ENCODE measurements around the gene CALML4. TPM values are rescaled to one million over a fixed set of nuclear protein-coding genes. Genes with fewer than 3 reads are reported as not detected.
"Not testable (repeated sequence)": the region's sequence is repeated elsewhere in the genome, so short reads cannot be mapped to it uniquely, and the experiment has no call there.

The CALML4 gene
- total RNA-seq, 3 donors from 2014 or later (not counting 1 experiment from before 2014, with no cell fraction given) = 2.1 to 3.9 (median 3.7) TPM

- Histone ChIP-seq H3K4me3 (ENCODE audit: low read length) (no peak overlapping the region), H3K36me3 (ENCODE audit: control insufficient read depth, insufficient read depth, low read length) (peaks cover 4% of the 10 kb centered on the region), H3K9me3 (ENCODE audit: control insufficient read depth, insufficient read depth, low read length) (no peaks in the 10 kb centered on the region), H3K27ac (ENCODE audit: low read length) (no peak overlapping the region), H3K4me1 (ENCODE audit: control insufficient read depth, insufficient read depth, low read length) (peaks cover 12% of the 10 kb centered on the region), H3K27me3 (ENCODE audit: control insufficient read depth, insufficient read depth, low read length) (no peaks in the 10 kb centered on the region)
- H3K4me3 Mint-ChIP-seq = no peak overlapping the region
- peaks cover 5 to 12% of the 10 kb centered on the region in 2 donors for H3K4me1 Mint-ChIP-seq
- no peak overlapping the region for H3K27ac Mint-ChIP-seq
- intact Hi-C loops (cut with micrococcal nuclease) = no loop called here
- ATAC-seq (no peak), DNase-seq (no peak)
- no peaks in the 10 kb centered on the region for H3K36me3 Mint-ChIP-seq
- no peaks in the 10 kb centered on the region for H3K9me3 Mint-ChIP-seq
- no peak for TF ChIP-seq CTCF (IDR thresholded peaks at IDR 0.05)
- H3K27me3 Mint-ChIP-seq (ENCODE audit: low read depth in 2 of 2) = no peaks in the 10 kb centered on the region
- WGBS (ENCODE audit: insufficient coverage) = 93% methylated on average over 17 of the region's 17 CpGs
These were observed 9.1 kb upstream of the CALML4 start for GRCh38 chr15:68213991-68214837.

- intact Hi-C loops (cut with micrococcal nuclease); H3K36me3 ChIP-seq (ENCODE audit: control insufficient read depth, insufficient read depth, low read length); ATAC-seq; H3K27me3 Mint-ChIP-seq (ENCODE audit: low read depth in 2 of 2); H3K36me3 Mint-ChIP-seq; H3K27ac Mint-ChIP-seq; DNase-seq; H3K4me3 ChIP-seq (ENCODE audit: low read length); H3K27ac ChIP-seq (ENCODE audit: low read length); H3K27me3 ChIP-seq (ENCODE audit: control insufficient read depth, insufficient read depth, low read length); H3K4me3 Mint-ChIP-seq; H3K9me3 ChIP-seq (ENCODE audit: control insufficient read depth, insufficient read depth, low read length); H3K9me3 Mint-ChIP-seq: not testable (repeated sequence)
- WGBS (ENCODE audit: insufficient coverage) = 97% methylated on average over 6 of the region's 6 CpGs
- H3K4me1 ChIP-seq (ENCODE audit: control insufficient read depth, insufficient read depth, low read length) = peaks cover 19% of the 10 kb centered on the region
- H3K4me1 Mint-ChIP-seq = peaks cover 5 to 15% of the 10 kb centered on the region in 2 donors
These were observed 8.3 kb upstream of the CALML4 start for GRCh38 chr15:68213491-68213845.

- no peak overlapping the region for H3K27ac ChIP-seq (ENCODE audit: low read length)
- DNase-seq = no peak
- no peak overlapping the region for H3K27ac Mint-ChIP-seq
- H3K4me1 Mint-ChIP-seq = peaks cover 5 to 21% of the 10 kb centered on the region in 2 donors
- H3K4me1 ChIP-seq (ENCODE audit: control insufficient read depth, insufficient read depth, low read length) = peaks cover 23% of the 10 kb centered on the region
- intact Hi-C loops (cut with micrococcal nuclease) = no loop called here
- H3K36me3 ChIP-seq (ENCODE audit: control insufficient read depth, insufficient read depth, low read length) = peaks cover 4% of the 10 kb centered on the region
- no peaks in the 10 kb centered on the region for H3K27me3 ChIP-seq (ENCODE audit: control insufficient read depth, insufficient read depth, low read length)
- WGBS (ENCODE audit: insufficient coverage) = 97% methylated on average over 14 of the region's 14 CpGs
- H3K9me3 ChIP-seq (ENCODE audit: control insufficient read depth, insufficient read depth, low read length) = no peaks in the 10 kb centered on the region
- no peak for TF ChIP-seq CTCF (IDR thresholded peaks at IDR 0.05)
- H3K9me3 Mint-ChIP-seq = no peaks in the 10 kb centered on the region
- H3K4me3 ChIP-seq (ENCODE audit: low read length) = no peak overlapping the region
- ATAC-seq = no peak
- H3K27me3 Mint-ChIP-seq (ENCODE audit: low read depth in 2 of 2) = no peaks in the 10 kb centered on the region
- H3K4me3 Mint-ChIP-seq = no peak overlapping the region
- no peaks in the 10 kb centered on the region for H3K36me3 Mint-ChIP-seq
These were observed 6.7 kb upstream of the CALML4 start for GRCh38 chr15:68211656-68212320.
